T-helper 2 cell treated with Interferon-gamma antibody and Interleukin-4, amounts not matched to agents 100 ng/mL and 5 ng/mL, for 36 hours (primary cell): Measurements from ENCODE around the gene CEP350. TPM values are rescaled to one million over a fixed set of nuclear protein-coding genes. Genes with fewer than 3 reads are reported as not detected.
"Not testable (repeated sequence)": the region's sequence is repeated elsewhere in the genome, so short reads cannot be mapped to it uniquely, and the experiment has no call there.

Experiments
- intact Hi-C: fragments of 100-400 bp; cut with micrococcal nuclease; formaldehyde crosslinking; loops from one replicate; pipeline ENCODE4 v1.15.1; 2023
- total RNA-seq: library from RNA; stranded (reverse); gene quantifications from 2 replicates; pipeline ENCODE4 v1.2.3, GENCODE V29; 2022

Gene CEP350
- total RNA-seq, 1 donor from 2014 or later: 51.2 TPM

GRCh38 chr1:179950651-179951050, 4.0 kb upstream of the CEP350 start:
- intact Hi-C loops: loop anchor here (5.0 to 10.0 kb wide), 4 partner anchors 583 to 1134 kb away; partner anchors contain the start of genes AXDND1, FAM20B, IER5 and XPR1

DNA sequence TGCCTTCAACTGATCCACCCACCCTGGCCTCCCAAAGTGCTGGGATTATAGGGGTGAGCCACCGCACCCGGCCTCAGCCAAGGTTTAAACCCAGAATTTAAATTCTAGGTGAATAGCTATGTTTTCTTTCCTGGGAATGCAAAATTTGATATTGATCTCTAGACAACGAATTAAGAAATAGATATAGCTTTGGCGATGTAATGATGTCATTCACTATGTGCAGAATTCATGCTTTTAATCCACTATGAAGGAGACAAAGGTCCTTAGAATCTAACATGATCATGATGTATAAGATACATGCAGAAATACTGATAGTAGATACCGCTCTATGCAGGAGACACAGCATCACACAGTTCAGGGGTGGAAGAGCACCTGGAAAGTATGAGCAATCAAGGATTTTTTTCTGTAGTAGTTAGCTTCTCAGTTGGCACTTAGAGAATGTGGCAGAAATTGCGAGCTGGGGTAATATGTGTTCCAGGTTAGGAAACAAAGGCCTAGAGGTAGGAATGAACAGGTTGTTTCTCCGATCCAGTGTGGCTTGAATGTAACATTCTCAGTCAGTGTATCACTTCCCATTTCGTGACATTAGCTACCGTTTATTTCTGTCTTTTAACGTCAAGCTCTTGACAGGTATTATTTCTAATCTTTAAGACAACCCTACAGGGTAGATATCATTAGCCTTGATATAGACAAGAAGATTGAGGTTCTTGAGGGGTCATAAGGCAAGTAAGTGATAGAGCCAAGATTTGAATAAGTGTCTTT, 3.0 kb upstream of the CEP350 start:
- intact Hi-C loops: loop anchor here (5.0 to 10.0 kb wide), 4 partner anchors 584 to 1133 kb away; partner anchors contain the start of genes AXDND1, FAM20B, IER5 and XPR1

GRCh38 chr1:179952186-179952585, 2.4 kb upstream of the CEP350 start:
- intact Hi-C loops: loop anchor here (5.0 to 10.0 kb wide), 4 partner anchors 585 to 1133 kb away; partner anchors contain the start of genes AXDND1, FAM20B, IER5 and XPR1

DNA sequence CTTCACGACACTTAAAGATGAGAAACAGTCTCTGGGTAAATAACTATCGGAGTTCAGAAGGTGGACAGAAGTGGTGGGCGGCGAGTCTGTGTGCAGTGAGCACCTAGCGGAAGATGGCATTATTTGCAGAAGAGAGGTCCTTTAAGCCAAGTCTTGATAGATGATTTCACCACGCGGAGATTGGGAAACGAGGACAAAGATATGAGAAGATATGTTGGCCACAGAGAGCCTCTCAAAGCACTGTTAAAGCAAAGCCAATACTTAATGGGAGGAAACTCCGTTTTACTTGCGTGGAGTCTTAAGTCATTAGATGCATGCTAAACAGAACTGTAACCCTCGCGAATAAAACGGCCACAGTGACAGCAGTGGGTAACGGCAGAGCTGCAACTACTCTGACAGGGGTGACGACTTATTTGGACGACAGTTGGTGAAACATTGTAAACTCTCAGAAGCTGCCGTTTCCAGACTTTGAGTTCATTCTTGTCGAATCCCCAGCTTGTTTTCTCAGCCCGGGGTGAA, 577 bp upstream of the CEP350 start:
- intact Hi-C loops: loop anchor here (1.0 to 10.0 kb wide), 8 partner anchors 72 to 1131 kb away; partner anchors contain the start of genes ACBD6, AXDND1, FAM20B and IER5

- intact Hi-C loops: loop anchor here (10.0 kb wide), 3 partner anchors 680 to 1130 kb away; partner anchors contain the start of genes FAM20B, IER5 and XPR1
These were observed 674 bp downstream of the CEP350 start for GRCh38 chr1:179955287-179955680.

- intact Hi-C loops: loop anchor here (10.0 kb wide), 3 partner anchors 679 to 1129 kb away; partner anchors contain the start of genes FAM20B, IER5 and XPR1
These were observed 1.1 kb downstream of the CEP350 start for GRCh38 chr1:179955731-179956130.

DNA sequence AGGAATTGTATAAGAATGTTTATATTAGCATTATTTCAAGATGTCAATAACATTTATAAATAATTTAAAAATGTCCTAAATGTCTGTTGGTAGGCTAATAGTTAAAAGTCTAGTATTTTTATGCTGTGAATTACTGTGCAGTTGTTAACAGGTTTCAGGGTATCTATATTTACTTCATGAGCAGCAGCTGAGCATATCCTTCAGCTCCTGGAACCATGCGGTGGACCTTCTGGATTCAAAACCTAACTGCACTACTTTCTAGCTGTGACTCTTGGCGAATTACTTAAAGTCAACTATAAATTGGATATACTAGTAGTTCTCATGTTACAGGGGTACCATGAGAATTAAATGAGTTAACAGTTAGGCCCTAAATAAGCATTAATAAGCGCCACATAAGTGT, 3.7 kb downstream of the CEP350 start:
- intact Hi-C loops: loop anchor here (10.0 kb wide), 3 partner anchors 676 to 1126 kb away; partner anchors contain the start of genes FAM20B, IER5 and XPR1

DNA sequence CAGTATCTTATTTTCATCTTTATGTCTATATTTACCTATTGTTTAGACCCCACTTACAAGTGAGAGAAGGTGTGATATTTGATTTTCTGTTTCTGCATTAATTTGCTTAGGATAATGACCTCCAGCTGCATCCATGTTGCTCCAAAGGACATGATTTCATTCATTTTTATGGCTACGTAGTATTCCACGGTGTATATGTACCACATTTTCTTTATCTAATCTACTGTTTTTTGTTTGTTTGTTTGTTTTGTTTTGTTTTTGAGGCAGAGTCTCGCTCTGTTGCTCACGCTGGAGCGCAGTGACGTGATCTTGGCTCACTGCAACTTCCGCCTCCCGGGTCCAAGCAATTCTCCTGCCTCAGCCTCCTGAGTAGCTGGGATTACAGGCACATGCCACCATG, 7.6 kb downstream of the CEP350 start:
- intact Hi-C loops: not testable (repeated sequence)

DNA sequence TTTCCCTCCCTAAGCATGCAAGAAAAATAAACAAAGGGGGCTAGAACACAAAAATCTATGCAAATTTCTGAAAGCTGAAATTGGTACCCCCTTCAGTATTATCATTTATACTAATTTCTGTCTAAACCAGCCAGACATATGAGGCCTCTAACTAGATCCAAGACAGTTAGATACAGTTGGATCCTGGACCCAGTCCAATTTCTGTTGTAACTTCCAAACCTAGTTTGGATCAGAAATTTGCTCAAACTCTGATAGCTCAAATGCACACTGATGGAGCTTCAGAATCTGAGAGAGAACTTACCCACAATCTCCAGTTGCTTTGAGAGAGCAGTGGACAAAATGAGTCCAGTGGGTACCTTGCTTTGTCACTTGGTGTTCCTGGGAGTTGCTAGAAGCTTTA, 11.9 kb downstream of the CEP350 start:
- intact Hi-C loops: no loop called here

GRCh38 chr1:179968284-179968993, 13.8 kb downstream of the CEP350 start:
- intact Hi-C loops: no loop called here

DNA sequence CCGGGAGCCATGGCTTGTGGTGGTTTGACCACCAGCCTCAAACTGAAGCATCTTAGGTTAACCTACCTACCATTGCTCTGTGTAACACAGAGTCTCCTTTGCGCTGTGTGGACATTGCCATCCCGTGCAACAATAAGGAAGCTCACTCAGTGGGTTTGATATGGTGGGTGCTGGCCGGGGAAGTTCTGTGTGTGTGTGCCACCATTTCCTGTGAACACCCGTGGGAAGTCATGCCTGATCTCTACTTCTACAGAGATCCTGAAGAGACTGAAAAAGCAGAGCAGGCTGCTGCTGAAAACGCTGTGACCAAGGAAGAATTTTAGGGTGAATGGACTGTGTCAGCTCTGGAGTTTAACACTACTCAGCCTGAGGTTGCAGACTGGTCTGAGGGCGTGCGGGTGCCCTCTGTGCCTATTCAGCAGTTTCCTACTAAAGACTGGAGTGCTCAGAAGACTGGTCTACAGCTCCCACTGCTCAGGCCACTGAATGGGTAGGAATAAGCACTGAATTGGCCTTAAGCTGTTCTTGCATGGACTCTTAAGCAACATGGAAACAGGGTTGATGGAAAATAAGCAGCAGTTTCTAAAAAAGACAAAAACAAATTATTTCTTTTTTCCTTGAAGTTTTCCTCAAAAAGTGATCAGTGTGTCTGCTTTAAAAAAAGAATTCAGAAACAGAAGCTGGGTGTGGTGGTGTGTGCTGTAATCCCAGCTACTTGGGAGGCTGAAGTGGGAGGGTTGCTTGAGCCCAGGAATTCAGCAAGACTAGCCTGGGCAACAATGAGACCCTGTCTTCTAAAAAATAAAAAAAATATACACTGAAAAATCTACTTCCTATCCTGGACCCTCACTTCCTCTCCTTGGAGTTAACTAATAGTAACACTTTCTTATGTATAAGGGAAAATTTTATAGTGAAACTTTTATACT, 14.6 kb downstream of the CEP350 start:
- intact Hi-C loops: no loop called here

DNA sequence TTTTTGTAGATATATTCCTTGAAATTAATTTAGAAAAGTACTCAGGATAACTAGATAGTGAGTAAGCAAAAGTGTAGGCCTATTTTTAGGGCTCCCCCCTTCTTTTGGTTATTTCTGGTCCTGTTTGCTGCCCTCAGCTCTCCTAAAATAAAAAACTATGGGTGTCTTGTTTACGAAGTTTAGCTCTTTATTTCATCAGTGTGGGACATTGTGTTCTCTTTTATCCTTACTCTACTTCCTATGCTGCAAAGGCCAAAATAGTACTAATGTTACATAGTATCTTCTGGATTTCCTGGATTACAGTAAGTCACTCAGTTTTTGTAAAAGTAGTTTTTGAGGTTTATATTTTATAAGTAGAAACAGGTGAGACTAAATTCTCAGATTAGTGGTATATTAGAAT, 15.4 kb downstream of the CEP350 start:
- intact Hi-C loops: no loop called here

DNA sequence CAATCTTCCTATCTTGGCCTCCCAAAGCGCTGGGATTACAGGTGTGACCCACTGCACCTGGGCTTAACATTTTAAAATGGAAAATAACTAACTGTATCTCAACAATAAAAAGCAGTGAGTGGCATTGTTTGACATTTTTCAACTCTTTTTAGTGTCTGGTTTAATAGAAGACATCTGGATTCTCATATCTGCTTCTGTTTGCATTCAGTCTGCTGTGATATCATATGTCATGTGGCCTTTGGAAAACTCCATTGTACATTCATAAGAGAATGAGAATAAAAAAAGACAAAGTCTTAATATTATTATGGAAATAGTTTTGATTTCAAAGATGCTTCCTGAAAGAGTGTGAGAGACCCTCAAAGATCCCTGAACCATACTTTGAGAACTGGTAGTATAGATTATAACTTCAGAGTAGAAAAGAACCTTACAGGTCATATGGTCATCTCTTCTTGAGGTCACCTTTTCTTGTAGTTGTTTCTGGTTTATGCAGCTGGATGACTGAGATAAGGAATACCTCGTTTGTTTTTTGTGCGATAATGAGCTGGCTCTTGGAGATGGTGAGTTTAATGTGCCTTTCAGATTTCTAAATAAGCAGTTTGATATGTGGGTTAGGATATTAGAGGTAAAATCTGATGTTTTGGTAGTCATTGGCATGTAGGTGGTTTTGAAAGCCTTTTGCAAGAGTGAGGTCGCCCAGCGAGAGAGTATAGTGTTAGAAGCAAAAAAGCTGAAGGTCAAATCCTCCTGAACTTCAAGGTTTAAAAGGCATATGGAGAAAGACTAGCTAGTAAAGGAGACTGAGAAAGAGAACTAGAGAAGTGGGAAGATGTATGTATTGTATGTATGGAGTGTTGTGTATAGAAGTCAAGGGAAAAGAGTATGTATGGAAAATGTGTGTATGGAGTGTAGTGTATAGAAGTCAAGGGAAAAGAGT, 17.2 kb downstream of the CEP350 start:
- intact Hi-C loops: no loop called here

GRCh38 chr1:179973198-179974110, 18.8 kb downstream of the CEP350 start:
- intact Hi-C loops: no loop called here

DNA sequence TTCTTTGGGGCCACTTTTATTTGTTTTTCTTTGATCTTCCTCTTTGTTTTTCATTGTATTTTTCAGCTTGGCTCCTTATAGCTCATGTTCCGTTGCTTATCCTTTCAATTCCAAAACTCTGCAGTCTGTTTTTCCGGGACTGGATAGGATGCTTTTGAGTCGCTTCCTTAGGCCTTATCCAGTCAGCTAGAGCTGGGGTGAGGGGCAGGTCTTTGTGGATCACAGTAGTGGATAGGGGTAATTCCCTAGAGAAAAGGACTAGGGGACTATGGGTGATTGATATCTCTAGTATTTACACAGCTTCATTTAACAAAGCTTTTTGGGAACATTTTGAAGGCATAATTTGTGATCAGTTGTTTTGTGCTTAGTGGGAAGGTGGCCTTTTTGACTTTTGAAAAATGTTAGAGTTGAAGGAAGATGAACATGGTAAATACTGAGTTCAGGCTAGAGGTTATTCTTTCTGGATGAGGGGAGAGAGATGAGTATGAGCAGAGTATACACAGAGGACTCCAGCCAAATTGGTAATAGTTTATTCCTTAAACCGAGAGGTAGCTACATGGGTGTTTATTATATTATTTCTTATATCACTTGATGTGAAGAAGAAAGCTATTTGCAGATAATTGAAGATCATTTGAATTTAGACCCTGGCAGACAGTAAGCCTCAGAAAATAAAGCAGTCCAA, 22.5 kb downstream of the CEP350 start:
- intact Hi-C loops: no loop called here

DNA sequence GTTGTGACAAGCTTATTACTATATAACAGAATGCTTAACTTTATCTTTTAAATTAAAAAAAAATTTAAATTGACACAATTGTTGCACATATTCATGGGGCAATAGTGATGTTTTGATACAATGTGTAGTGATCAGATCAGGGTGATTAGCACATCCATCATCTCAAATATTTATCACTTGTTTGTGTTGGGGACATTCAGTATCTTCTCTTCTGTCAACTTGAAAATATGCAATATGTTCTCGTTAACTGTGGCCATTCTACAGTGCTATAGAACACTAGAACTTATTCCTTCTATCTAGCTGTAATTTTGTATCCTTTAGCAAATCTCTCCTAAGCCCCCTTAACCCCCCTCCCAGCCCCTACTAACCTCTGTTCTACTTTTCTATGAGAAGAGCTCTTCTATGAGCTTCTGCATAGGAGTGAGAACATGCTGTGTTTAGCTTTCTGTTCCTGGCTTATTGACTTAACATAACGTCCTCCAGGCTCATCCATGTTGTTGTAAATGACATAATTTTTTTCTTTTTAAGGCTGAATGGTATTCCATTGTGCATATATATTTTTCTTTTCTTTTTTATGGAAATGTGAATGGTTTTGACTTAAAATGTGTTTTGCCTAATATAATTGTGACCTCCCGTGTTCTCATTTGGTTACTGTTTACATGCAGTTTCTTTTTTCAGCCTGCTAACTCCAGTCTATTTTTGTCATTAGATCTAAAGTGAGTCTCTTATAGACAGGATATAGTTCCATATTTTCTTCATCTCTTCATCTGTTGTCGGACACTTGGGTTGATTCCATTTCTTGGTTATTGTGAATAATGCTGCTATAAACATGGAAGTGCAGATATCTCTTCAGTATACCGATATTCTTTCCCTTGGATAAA, 23.8 kb downstream of the CEP350 start:
- intact Hi-C loops: no loop called here

GRCh38 chr1:179984101-179984500, 29.5 kb downstream of the CEP350 start:
- intact Hi-C loops: no loop called here
